Keratinocyte (primary cell): Measurements from ENCODE around the gene TMEM94. TPM values are rescaled to one million over a fixed set of nuclear protein-coding genes. Genes with fewer than 3 reads are reported as not detected.

Experiments used
- DNase-seq: peaks from one replicate; pipeline ENCODE4 v3.0.0-alpha.2; 2011; ENCODE audit warnings: low read depth, missing footprints, low spot score
- FAIRE-seq: peaks from 2 replicates; lab custom pipeline; 2011; peaks lifted over from hg19 to GRCh38; lab: Jason Lieb, UNC
- H2AFZ ChIP-seq: 2 replicates; pipeline ENCODE4 v1.6.0; 2012; ENCODE audit warnings: low read length, control low read depth, inconsistent platforms; ENCODE audit not compliant: control insufficient read depth
- H3K27ac ChIP-seq: 2 replicates; pipeline ENCODE4 v1.5.1; 2011; ENCODE audit warnings: low read length; ENCODE audit not compliant: control insufficient read depth, insufficient read depth
- H3K27me3 ChIP-seq: 3 replicates; pipeline ENCODE4 v1.6.0; 2011; ENCODE audit warnings: low read length; ENCODE audit not compliant: control insufficient read depth, insufficient read depth; ENCODE audit errors: extremely low read depth
- H3K36me3 ChIP-seq, 2 experiments: 2 replicates in 1 of 2; 3 replicates in 1 of 2; pipeline ENCODE4 v1.5.1; 2011; ENCODE audit warnings: low read length in 2 of 2, mild to moderate bottlenecking in 1 of 2; ENCODE audit not compliant: control insufficient read depth in 2 of 2, insufficient read depth in 2 of 2; ENCODE audit errors: extremely low read depth in 1 of 2
- H3K4me1 ChIP-seq: 3 replicates; pipeline ENCODE4 v1.5.1; 2011; ENCODE audit warnings: low read length; ENCODE audit not compliant: control insufficient read depth, insufficient read depth; ENCODE audit errors: extremely low read depth
- H3K4me2 ChIP-seq: 3 replicates; pipeline ENCODE4 v1.6.0; 2011; ENCODE audit warnings: low read depth, low read length; ENCODE audit not compliant: control insufficient read depth, insufficient read depth; ENCODE audit errors: extremely low read depth
- H3K4me3 ChIP-seq, 3 experiments: fragments of 200-600 bp in 1 of 3; sonication (generic) in 1 of 3; 2 replicates in 2 of 3; 3 replicates in 1 of 3; pipeline ENCODE4 v1.5.1; 2011 to 2016; ENCODE audit warnings: low read length in 3 of 3, mild to moderate bottlenecking in 3 of 3, control low read depth in 2 of 3, inconsistent platforms in 1 of 3, low read depth in 1 of 3, mixed read lengths in 1 of 3, mixed run types in 1 of 3, moderate library complexity in 1 of 3; ENCODE audit not compliant: control insufficient read depth in 2 of 3, insufficient read depth in 2 of 3; ENCODE audit errors: extremely low read depth in 1 of 3
- H3K79me2 ChIP-seq: 2 replicates; pipeline ENCODE4 v1.6.0; 2012; ENCODE audit warnings: low read length; ENCODE audit not compliant: control insufficient read depth, insufficient read depth
- H3K9ac ChIP-seq: 3 replicates; pipeline ENCODE4 v1.6.0; 2011; ENCODE audit warnings: low read length; ENCODE audit not compliant: control insufficient read depth, insufficient read depth; ENCODE audit errors: extremely low read depth
- H3K9me1 ChIP-seq: 3 replicates; pipeline ENCODE4 v1.6.0; 2011; ENCODE audit warnings: low read length; ENCODE audit not compliant: control insufficient read depth, insufficient read depth; ENCODE audit errors: extremely low read depth
- H3K9me3 ChIP-seq: 2 replicates; pipeline ENCODE4 v1.5.1; 2012; ENCODE audit warnings: low read depth, low read length; ENCODE audit not compliant: control insufficient read depth
- H4K20me1 ChIP-seq: 3 replicates; pipeline ENCODE4 v1.6.0; 2011; ENCODE audit warnings: low read length; ENCODE audit not compliant: control insufficient read depth, insufficient read depth; ENCODE audit errors: extremely low read depth
- EZH2 ChIP-seq: IDR thresholded peaks from one replicate; pipeline ENCODE4 v1.6.1; 2012; ENCODE audit warnings: inconsistent platforms, mild to moderate bottlenecking, low read length, moderate library complexity
- dilution Hi-C: fragments of 300-500 bp; cut with MboI; formaldehyde crosslinking; loops from one replicate; pipeline ENCODE4 v1.7.0; 2020; ENCODE audit warnings: low sequenced_read_pairs; ENCODE audit not compliant: extremely low pct_ligation_motif_present
- polyA plus RNA-seq, 5 experiments: library from polyadenylated mRNA; depleted of rRNA in 3 of 5; stranded (reverse) in 3 of 5; stranded (forward) in 1 of 5; unstranded in 1 of 5; fragments of >200 nt; gene quantifications; 1 replicate in 1 of 5; 2 replicates in 3 of 5; 3 replicates in 1 of 5; pipeline versions ENCODE4 v1.2.1 to v1.2.3, GENCODE V29; 2011 to 2012; ENCODE audit warnings: missing spikeins in 2 of 5, low read depth in 1 of 5, low replicate concordance in 1 of 5
- TF ChIP-seq, protein P1 (sequence below), 3 experiments: IDR thresholded peaks in 1 of 3; conservative IDR thresholded peaks in 1 of 3; optimal IDR thresholded peaks in 1 of 3; 2 replicates in 2 of 3; 3 replicates in 1 of 3; pipeline versions ENCODE3 to v1.5.1; 2011; ENCODE audit warnings: low read length in 3 of 3, mild to moderate bottlenecking in 3 of 3, moderate library complexity in 2 of 3, control low read depth in 1 of 3, inconsistent platforms in 1 of 3; ENCODE audit not compliant: insufficient read depth in 2 of 3; ENCODE audit errors: extremely low read depth in 1 of 3

TMEM94 gene
- polyA plus RNA-seq, 1 donor (not counting 4 experiments of a cell fraction or from before 2014, with no cell fraction given): 13.6 TPM

DNA sequence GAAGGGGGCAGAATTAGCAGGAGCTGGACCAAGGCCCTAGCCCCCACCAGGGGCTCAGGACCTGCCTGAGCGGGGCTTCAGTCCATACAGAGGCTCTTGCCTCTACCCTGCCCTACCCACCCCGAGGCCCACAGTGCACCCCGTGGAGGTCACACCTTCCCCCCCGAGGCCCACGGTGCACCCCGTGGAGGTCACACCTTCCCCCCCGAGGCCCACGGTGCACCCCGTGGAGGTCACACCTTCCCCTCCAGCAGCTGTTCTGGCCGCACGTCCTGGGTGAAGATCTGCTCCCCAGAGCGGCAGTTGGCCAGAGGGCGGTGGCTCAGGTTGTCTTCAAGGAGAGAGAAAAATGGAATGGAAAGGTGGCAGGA is 47.5 kb downstream of the TMEM94 start:
- Histone ChIP-seq H3K4me2 (no peak overlapping the region), H3K27ac (no peak overlapping the region), H3K4me1 (peaks cover 3% of the 10 kb centered on the region), H3K4me3 (no peak overlapping the region), H2AFZ (no peak overlapping the region), H4K20me1 (no peaks in the 10 kb centered on the region), H3K9me1 (no peaks in the 10 kb centered on the region), H3K9me3 (no peaks in the 10 kb centered on the region), H3K27me3 (no peaks in the 10 kb centered on the region), H3K79me2 (no peaks in the 10 kb centered on the region), H3K36me3 (peaks cover 15 to 17% of the 10 kb centered on the region in 2 experiments), H3K9ac (no peak overlapping the region)
- TF ChIP-seq, protein P1, sequence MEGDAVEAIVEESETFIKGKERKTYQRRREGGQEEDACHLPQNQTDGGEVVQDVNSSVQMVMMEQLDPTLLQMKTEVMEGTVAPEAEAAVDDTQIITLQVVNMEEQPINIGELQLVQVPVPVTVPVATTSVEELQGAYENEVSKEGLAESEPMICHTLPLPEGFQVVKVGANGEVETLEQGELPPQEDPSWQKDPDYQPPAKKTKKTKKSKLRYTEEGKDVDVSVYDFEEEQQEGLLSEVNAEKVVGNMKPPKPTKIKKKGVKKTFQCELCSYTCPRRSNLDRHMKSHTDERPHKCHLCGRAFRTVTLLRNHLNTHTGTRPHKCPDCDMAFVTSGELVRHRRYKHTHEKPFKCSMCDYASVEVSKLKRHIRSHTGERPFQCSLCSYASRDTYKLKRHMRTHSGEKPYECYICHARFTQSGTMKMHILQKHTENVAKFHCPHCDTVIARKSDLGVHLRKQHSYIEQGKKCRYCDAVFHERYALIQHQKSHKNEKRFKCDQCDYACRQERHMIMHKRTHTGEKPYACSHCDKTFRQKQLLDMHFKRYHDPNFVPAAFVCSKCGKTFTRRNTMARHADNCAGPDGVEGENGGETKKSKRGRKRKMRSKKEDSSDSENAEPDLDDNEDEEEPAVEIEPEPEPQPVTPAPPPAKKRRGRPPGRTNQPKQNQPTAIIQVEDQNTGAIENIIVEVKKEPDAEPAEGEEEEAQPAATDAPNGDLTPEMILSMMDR (optimal IDR thresholded peaks at IDR 0.05 in 1 of 3, IDR thresholded peaks at IDR 0.05 in 1 of 3, conservative IDR thresholded peaks at IDR 0.05 in 1 of 3; ENCODE audit: extremely low read depth in 1 of 3, insufficient read depth in 2 of 3, low read length in 3 of 3): no peak
- TF ChIP-seq EZH2: no peak
- DNase-seq: no peak
- dilution Hi-C loops: no loop called here
- no peak for FAIRE-seq

DNA sequence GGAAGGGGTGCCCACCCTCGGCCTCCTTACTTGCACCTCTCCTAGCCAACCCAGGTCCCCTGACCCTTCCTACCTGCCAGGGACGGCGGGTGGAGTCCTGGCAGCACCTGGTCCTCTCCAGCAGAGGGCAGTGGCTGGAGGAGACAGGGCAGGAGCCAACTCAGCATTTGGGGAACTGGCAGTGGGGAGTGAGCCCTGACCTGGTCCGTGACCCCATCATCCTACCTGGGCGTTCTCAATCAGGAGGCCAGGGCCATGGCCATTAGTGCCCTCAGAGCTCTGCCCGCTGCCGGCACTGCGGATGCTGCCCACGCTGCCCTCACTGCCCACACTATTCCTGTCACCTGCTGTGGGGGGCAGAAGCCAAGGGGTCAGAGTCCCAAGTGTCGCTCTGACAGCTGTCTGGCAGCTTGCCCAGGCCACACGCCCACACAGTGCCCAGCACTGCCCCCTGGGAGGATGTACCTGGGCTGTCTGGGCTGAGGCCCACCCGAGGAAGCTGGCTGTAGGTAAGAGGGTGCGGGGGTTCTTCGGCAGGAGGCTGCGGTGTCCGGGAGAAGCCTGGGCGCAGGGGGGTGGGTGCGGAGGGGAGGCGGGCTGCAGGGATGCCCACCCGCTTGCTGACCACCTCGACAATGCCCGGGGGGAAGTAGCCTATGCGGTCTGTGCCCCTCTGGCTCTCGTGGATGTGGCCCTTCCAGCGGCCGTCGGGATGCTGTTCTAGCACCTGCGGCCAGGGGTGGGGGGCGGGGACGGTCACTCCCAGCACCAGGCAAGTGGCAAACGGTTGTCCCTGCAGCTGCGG is 48.1 kb downstream of the TMEM94 start:
- Histone ChIP-seq H3K4me2 (no peak overlapping the region), H2AFZ (no peak overlapping the region), H3K27me3 (no peaks in the 10 kb centered on the region), H3K27ac (no peak overlapping the region), H3K9me1 (no peaks in the 10 kb centered on the region), H3K9me3 (no peaks in the 10 kb centered on the region), H3K9ac (no peak overlapping the region), H4K20me1 (no peaks in the 10 kb centered on the region), H3K4me3 (no peak overlapping the region), H3K36me3 (peaks cover 15 to 17% of the 10 kb centered on the region in 2 experiments), H3K4me1 (peaks cover 9% of the 10 kb centered on the region), H3K79me2 (peaks cover 3% of the 10 kb centered on the region)
- DNase-seq (no peak), FAIRE-seq (no peak)
- dilution Hi-C loops: no loop called here
- TF ChIP-seq EZH2: no peak
- TF ChIP-seq, protein P1 (optimal IDR thresholded peaks at IDR 0.05 in 1 of 3, IDR thresholded peaks at IDR 0.05 in 1 of 3, conservative IDR thresholded peaks at IDR 0.05 in 1 of 3; ENCODE audit: extremely low read depth in 1 of 3, insufficient read depth in 2 of 3, low read length in 3 of 3): peak; percentile 78 to 85 (median 83)
